OCI-LY1 (cell line): ENCODE measurements around the gene KRTAP4-8.
"Not testable (repeated sequence)": the region's sequence is repeated elsewhere in the genome, so short reads cannot be mapped to it uniquely, and the experiment has no call there.

Experiments used
- H2AFZ ChIP-seq: fragments of 200-600 bp; sonication (generic), shearing (Covaris generic); 2 replicates; pipeline ENCODE4 v1.6.0; 2014; ENCODE audit warnings: antibody characterized with exemption, mild to moderate bottlenecking, low read length
- H3F3A ChIP-seq: fragments of 200-600 bp; sonication (generic), shearing (Covaris generic); 2 replicates; pipeline ENCODE4 v1.6.0; 2014; ENCODE audit warnings: mild to moderate bottlenecking, antibody characterized with exemption, low read length, moderate library complexity; ENCODE audit not compliant: insufficient read depth
- H3K27ac ChIP-seq: fragments of 200-600 bp; sonication (generic); 2 replicates; pipeline ENCODE4 v1.5.1; 2014; ENCODE audit warnings: low read length, mixed run types, mild to moderate bottlenecking, low read depth; ENCODE audit not compliant: poor library complexity, severe bottlenecking
- H3K27me3 ChIP-seq: fragments of 200-600 bp; sonication (generic); 2 replicates; pipeline ENCODE4 v1.6.0; 2014; ENCODE audit warnings: antibody characterized with exemption, mild to moderate bottlenecking, low read length, moderate library complexity; ENCODE audit not compliant: insufficient read depth
- H3K36me3 ChIP-seq: fragments of 200-600 bp; sonication (generic); 2 replicates; pipeline ENCODE4 v1.6.1; 2014; ENCODE audit warnings: mild to moderate bottlenecking, antibody characterized with exemption, low read length, moderate library complexity, mixed read lengths; ENCODE audit not compliant: insufficient read depth
- H3K4me1 ChIP-seq: fragments of 200-600 bp; sonication (generic); 2 replicates; pipeline ENCODE4 v1.5.1; 2014; ENCODE audit warnings: mild to moderate bottlenecking, low read length, moderate library complexity; ENCODE audit not compliant: insufficient read depth, severe bottlenecking
- H3K4me2 ChIP-seq: fragments of 200-600 bp; sonication (generic), shearing (Covaris generic); 2 replicates; pipeline ENCODE4 v1.6.1; 2014; ENCODE audit warnings: low read length
- H3K4me3 ChIP-seq: fragments of 200-600 bp; sonication (generic); 2 replicates; pipeline ENCODE4 v1.5.1; 2014; ENCODE audit warnings: low read length, low read depth, mild to moderate bottlenecking, mixed read lengths; ENCODE audit not compliant: poor library complexity, severe bottlenecking
- H3K79me2 ChIP-seq: fragments of 200-600 bp; shearing (Covaris generic); 2 replicates; pipeline ENCODE4 v1.6.1; 2016; ENCODE audit warnings: mixed run types, low read length, mixed read lengths; ENCODE audit not compliant: insufficient read depth
- H3K9ac ChIP-seq: fragments of 200-600 bp; sonication (generic), shearing (Covaris generic); 2 replicates; pipeline ENCODE4 v1.6.1; 2014; ENCODE audit warnings: mild to moderate bottlenecking, low read length, mixed read lengths
- H3K9me2 ChIP-seq: fragments of 200-600 bp; sonication (generic), shearing (Covaris generic); 2 replicates; pipeline ENCODE4 v1.6.1; 2014; ENCODE audit warnings: low read depth, mild to moderate bottlenecking, low read length, mixed read lengths
- H3K9me3 ChIP-seq: fragments of 200-600 bp; shearing (Covaris generic); 2 replicates; pipeline ENCODE4 v1.6.1; 2014; ENCODE audit warnings: low read length, mixed read lengths
- H4K20me1 ChIP-seq: fragments of 200-600 bp; sonication (generic), shearing (Covaris generic); 2 replicates; pipeline ENCODE4 v1.6.0; 2016; ENCODE audit warnings: mild to moderate bottlenecking, low read length; ENCODE audit not compliant: insufficient read depth
- CTCF ChIP-seq: fragments of 200-600 bp; sonication (generic), shearing (Covaris generic); IDR thresholded peaks from 2 replicates; pipeline ENCODE4 v1.5.1; 2017; ENCODE audit warnings: mild to moderate bottlenecking, antibody characterized with exemption, low read length, moderate library complexity, mixed read lengths
- EZH2 ChIP-seq: fragments of 200-600 bp; sonication (generic), shearing (Covaris generic); IDR thresholded peaks from 2 replicates; pipeline ENCODE4 v1.8.0; 2017; ENCODE audit warnings: borderline replicate concordance, mixed run types, mild to moderate bottlenecking, antibody characterized with exemption, low read length, moderate library complexity, mixed read lengths

Gene KRTAP4-8

GRCh38 chr17:41121742-41122141, 23.8 kb upstream of the KRTAP4-8 start:
- Histone ChIP-seq H3K4me1 (peaks cover 6% of the 10 kb centered on the region), H2AFZ (no peak overlapping the region), H3K79me2 (no peaks in the 10 kb centered on the region), H4K20me1 (no peaks in the 10 kb centered on the region), H3K27ac (no peak overlapping the region), H3K27me3 (no peaks in the 10 kb centered on the region), H3K36me3 (no peaks in the 10 kb centered on the region), H3K9me2 (no peaks in the 10 kb centered on the region), H3K9me3 (no peaks in the 10 kb centered on the region), H3K4me3 (no peak overlapping the region), H3F3A (no peaks in the 10 kb centered on the region), H3K9ac (no peak overlapping the region), H3K4me2 (no peak overlapping the region)
- no peak for TF ChIP-seq EZH2
- TF ChIP-seq CTCF: no peak

- H3K9me3 ChIP-seq, H3K4me3 ChIP-seq, H4K20me1 ChIP-seq, H3F3A ChIP-seq, H3K27ac ChIP-seq, H3K4me1 ChIP-seq, H3K9me2 ChIP-seq, H3K4me2 ChIP-seq, H2AFZ ChIP-seq, H3K79me2 ChIP-seq, H3K9ac ChIP-seq, H3K27me3 ChIP-seq, H3K36me3 ChIP-seq: not testable (repeated sequence)
These were observed 22.1 kb upstream of the KRTAP4-8 start for GRCh38 chr17:41119696-41120690.

GRCh38 chr17:41118721-41119120, 20.8 kb upstream of the KRTAP4-8 start:
- no peaks in the 10 kb centered on the region for H3K79me2 ChIP-seq
- no peak overlapping the region for H3K4me2 ChIP-seq
- H3K9me2 ChIP-seq: no peaks in the 10 kb centered on the region
- H3K36me3 ChIP-seq: no peaks in the 10 kb centered on the region
- no peaks in the 10 kb centered on the region for H3K27me3 ChIP-seq
- no peaks in the 10 kb centered on the region for H3F3A ChIP-seq
- H3K4me1 ChIP-seq: peaks cover 6% of the 10 kb centered on the region
- H3K9me3 ChIP-seq: no peaks in the 10 kb centered on the region
- no peaks in the 10 kb centered on the region for H4K20me1 ChIP-seq
- H2AFZ ChIP-seq: no peak overlapping the region
- H3K4me3 ChIP-seq: no peak overlapping the region
- no peak for TF ChIP-seq CTCF
- TF ChIP-seq EZH2: no peak
- no peak overlapping the region for H3K27ac ChIP-seq
- no peak overlapping the region for H3K9ac ChIP-seq

GRCh38 chr17:41117846-41118386, 20.0 kb upstream of the KRTAP4-8 start, which contains the start of gene KRTAP4-11:
Gene KRTAP4-11 (minus strand): TSS chr17:41118373. CDS start chr17:41118315, 58 bp downstream.
- H3K4me3 ChIP-seq, H4K20me1 ChIP-seq, H3K27me3 ChIP-seq, H3K4me1 ChIP-seq, H3K36me3 ChIP-seq, H2AFZ ChIP-seq, H3K9ac ChIP-seq, H3F3A ChIP-seq, H3K9me2 ChIP-seq, H3K27ac ChIP-seq, H3K79me2 ChIP-seq, H3K9me3 ChIP-seq, H3K4me2 ChIP-seq: not testable (repeated sequence)
